GM19463 (cell line): Measurements from ENCODE around the gene CHRND.
"Not testable (repeated sequence)": the region's sequence is repeated elsewhere in the genome, so short reads cannot be mapped to it uniquely, and the experiment has no call there.

Experiments
- ATAC-seq: cut with Tn5 transposase; IDR thresholded peaks from one replicate; pipeline ENCODE4 v1.9.1; 2021; ENCODE audit warnings: mild to moderate bottlenecking, moderate library complexity; ENCODE audit not compliant: unreplicated experiment

Gene CHRND

DNA sequence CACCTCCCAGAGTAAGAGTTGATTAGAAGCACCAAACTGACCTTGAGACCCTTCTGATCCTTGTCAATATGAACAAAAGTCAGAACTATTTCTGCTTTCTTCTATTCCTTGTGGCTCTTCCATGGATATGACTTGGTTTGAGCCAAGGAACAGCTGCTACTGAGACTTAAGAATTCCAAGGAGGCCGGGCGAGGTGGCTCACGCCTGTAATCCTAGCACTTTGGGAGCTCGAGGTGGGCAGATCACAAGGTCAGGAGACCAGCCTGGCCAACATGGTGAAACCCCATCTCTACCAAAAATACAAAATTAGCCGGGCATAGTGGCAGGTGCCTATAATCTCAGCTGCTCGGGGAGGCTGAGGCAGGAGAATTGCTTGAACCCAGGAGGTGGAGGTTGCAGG is 44.5 kb downstream of the CHRND start:
- ATAC-seq: not testable (repeated sequence)

DNA sequence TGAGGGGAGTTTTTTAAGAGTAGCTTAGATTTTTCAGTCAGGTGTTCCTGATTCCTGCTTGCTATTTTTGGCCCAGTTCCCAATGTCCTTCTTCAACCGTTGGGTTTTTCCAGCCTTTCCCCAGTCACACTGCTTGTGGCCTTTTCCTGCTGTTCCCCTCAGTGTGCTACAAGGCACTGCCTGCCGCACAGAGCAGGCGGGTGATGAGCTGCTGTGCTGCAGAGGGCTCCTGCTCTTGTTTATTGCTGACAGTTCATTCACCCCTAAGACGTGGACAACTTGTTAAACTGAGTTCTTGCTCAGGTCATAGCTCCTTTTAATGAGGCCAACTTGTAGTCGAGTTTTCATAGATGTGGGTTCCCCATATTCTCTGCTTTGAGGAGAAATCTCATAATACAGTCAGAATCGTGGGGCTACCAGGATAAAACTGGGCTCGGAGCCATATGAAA is 45.1 kb downstream of the CHRND start:
- ATAC-seq: no peak

DNA sequence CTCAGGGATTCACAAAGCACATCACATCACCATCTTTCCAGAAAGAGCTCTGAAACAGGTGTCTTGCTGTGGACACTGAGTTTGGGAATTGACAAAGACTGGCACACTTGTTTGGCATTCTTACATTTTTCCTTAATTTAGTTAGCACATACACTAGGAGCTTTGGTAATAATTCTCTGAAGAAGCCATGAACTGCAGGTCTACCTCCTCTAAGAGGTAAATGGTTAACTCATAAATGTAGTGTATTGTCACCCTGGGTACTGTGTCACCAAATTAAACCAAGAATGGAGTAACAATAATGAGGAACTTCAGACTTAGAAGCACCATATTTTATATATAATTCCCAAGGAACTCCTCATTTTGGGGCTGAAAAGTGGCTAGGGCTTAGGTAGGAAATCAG is 47.1 kb downstream of the CHRND start:
- ATAC-seq: no peak

DNA sequence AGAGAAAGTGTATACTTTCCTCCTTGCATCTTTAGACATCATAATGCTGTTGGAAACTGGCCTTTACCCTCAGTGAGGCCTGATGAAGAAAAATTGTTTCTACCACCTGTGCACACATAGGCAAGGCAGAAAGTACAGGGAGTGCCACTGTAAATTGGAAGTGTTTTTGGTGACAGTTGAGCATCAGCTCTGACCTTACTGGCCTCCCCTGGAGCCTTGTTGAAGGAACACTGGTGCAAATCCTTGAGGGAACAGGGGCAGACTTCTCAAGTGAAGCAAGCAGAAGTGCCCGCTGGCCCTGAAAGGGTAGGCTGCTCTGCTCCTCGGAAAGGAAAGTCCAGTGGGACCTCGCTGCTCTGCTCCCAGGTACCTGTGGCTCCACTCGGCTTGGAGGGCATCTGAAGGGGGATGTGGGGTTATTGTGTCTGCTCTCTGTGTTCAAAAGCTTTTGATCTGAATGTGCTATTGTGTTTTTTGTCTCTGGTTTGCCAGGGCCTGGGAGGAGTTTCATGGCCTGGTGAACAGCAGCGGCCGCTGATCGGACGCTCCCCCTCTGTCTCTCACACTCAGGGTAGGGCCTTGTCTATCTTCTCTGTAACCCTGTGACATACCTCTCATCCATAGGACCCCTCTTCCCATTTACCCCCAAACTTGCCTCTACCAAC is 47.9 kb downstream of the CHRND start:
- no peak for ATAC-seq

DNA sequence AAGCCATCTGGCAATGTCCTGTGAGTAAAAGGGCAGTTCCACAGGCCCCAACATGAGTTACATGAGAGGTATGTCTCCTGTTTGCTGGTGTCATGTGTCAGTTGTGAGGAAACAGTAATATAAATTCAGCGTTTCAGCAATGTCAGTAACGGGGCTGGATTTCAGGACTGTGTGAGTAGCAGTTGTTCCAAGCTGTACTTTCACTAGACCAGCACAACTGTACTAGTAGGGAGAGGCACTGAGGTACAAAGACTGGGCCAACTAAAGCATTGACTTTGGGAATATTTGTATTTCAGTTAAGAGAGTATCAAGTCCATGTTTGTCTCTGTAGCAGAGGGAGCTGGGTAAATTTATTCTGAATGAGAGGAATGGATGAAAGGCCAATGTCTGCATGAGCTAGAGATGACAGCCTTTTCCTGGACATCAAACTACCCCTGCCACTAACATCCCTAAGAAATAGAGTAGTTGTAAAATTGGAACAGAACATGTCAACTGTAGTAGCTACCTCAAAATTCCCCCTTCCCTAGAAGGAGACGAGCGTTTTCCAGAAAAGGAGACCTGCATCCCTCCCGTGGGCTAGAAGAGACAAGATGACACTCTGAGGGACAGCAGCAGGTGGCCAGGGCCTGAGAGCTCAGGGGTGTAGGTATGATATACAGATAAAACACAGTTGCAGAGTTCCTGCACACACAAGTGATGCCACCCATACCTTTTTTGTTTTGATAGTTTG is 48.9 kb downstream of the CHRND start:
- no peak for ATAC-seq

DNA sequence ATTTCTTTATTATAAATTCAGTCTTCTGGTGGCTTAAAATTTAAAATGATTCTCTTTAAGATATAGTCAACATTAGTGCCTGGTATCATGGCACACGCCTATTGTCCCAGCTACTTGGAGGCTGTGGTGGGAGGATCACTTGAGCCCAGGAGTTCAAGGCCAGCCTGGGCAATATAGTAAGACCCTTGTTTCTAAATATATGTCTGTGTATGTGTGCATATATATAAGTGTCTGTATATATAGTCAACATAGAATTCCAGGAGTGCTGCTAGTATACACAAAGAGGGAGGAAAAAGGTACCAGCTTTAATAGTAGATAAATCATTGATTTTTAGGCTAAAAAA is 49.4 kb downstream of the CHRND start:
- no peak for ATAC-seq

DNA sequence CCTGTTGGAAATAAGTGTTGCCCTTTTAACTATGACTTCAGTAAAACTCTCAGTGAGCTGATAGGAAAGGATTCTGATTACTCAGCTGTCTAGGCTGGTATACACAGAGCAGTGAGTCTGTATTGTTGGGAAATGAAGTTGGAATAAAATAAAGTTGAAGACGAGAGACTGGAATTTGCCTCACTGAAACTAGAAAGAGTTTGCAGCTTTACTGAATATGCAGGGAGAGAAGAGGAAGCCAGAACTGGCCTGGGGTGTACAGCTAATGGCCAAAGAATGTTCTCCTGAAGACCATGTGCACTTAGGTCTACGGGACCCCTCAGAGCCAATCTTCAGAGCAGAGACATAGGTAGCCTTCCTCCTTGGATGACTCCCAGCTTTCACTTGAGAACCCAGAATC is 51.0 kb downstream of the CHRND start:
- no peak for ATAC-seq

DNA sequence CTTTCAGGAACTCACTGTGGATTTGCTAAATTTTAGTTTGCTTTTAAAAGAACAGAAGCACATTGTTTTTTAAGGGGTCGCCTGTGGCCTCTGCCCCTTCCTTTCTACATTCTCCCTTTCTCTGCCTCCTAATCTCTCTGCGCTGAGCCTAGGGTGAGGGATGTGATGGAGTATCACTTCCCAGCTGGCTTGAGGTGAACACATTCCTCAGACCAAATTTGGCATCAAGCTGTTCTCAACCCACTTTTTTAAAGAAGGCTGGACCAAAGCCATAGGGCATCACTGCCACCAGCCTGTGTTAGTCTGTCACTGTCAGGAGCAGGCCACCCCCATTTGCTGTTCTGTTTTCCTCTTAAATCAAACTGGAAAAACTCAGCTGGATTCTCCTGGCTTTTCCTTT is 51.9 kb downstream of the CHRND start:
- ATAC-seq: no peak

DNA sequence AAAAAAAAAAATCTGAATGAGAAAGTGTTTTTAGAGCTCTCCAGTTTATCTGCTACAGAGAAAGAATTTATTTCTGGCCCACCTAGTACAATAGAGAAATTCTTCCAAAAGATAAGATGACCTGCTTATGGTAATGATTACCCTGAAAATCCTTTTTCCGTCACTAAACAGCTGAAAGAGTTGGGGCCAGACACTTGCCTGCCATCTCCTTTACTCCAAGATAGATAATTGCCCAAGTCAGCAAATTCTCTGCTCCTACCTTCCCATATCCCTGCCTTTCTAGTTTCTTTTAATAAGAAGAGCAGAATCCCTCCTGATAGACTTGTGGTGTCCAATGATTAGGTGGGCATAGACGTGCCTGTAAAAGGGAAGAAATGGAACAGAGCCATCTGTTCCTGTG is 52.7 kb downstream of the CHRND start:
- ATAC-seq: no peak

DNA sequence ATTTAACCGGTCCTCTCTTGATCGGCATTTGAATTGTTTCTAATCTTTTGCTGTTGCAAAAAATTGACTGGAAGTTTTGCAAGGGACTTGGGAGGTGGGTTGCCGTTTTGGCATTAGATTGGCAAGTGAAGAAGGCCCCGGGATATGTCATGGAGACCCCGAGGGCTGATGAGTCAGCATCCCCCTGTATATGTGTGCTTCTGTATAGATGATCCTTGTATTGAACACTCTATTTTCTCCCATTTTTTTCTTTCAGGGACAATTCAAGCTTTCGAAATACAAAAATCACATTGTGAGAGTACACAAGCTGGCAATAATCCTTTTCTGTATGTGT is 54.7 kb downstream of the CHRND start:
- ATAC-seq: no peak

DNA sequence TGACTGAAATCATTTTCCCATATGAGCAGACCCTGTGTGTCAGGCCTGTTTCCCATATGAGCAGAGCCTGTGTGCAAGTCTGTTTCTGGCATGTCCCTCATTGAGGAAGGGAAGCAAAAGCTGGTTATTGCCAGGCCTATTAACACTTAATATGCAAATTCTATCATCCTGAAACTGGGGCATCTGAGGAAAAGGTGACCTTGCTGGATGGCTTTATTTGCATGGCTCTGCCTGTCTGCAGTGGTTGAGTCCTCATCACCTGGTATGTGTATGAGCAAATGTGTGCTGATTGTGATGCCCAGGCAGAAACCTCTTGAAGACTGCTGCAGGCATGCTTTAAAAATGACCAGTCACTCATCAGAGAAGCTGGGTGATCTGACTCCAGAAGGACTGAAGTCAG is 55.8 kb downstream of the CHRND start:
- no peak for ATAC-seq

DNA sequence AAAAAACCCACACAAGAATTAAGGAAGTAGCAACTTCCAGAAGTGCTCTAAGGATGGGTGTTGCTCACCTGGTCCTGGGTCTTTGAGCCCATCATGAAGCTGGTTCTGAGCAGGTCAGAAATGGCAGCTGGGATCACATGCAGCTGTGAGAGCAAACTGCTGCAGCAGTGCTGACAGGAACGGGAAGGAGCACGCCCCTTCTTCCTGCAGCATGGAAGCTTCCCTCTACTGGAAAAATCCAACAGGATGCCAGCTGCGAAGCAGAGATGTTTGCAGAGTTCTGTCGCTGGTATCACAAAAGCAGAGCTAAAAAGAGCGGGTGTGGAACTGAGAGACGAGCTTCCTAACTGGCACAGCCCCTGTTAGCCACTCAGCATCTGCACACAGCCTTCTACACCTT is 58.3 kb downstream of the CHRND start:
- ATAC-seq: no peak
